ENCODE results near the gene ARRDC1. TPM values are rescaled to one million over a fixed set of nuclear protein-coding genes. Genes with fewer than 3 reads are reported as not detected.

The ARRDC1 gene
- total RNA-seq, 4 donors from 2014 or later = 16.6 to 28.2 (median 21.7) TPM

DNA sequence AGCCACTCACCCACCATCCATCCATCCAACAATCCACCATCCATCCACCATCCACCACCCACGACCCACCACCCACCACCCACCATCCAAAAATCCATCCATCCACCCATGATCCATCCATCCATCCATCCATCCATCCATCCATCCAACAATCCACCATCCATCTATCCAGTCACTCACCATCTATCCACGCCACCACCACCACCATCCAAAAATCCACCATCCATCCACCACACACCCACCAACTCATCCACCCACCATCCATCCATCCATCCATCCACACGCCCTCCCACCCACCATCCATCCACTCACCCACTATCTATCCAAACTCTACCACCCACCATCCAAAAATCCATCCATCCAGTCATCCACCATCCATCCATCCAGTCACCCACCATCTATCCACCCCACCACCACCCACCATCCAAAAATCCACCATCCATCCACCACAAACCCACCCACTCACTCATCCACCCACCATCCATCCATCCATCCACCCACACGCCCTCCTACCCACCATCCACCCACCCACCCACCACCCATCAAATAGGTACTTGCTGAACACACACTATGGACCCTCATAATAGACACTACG lies 35.8 kb upstream of the ARRDC1 start:
- peaks cover 26 to 55% (median 38%) of the 10 kb centered on the region in 4 donors for H3K36me3 ChIP-seq
- no peak overlapping the region for H3K4me3 ChIP-seq
- TF ChIP-seq POLR2AphosphoS5 (IDR thresholded peaks at IDR 0.05) (no peak), EP300 (IDR thresholded peaks at IDR 0.05) (no peak), POLR2A (IDR thresholded peaks at IDR 0.05; ENCODE audit: low read depth) (no peak)
- TF ChIP-seq, protein P1, sequence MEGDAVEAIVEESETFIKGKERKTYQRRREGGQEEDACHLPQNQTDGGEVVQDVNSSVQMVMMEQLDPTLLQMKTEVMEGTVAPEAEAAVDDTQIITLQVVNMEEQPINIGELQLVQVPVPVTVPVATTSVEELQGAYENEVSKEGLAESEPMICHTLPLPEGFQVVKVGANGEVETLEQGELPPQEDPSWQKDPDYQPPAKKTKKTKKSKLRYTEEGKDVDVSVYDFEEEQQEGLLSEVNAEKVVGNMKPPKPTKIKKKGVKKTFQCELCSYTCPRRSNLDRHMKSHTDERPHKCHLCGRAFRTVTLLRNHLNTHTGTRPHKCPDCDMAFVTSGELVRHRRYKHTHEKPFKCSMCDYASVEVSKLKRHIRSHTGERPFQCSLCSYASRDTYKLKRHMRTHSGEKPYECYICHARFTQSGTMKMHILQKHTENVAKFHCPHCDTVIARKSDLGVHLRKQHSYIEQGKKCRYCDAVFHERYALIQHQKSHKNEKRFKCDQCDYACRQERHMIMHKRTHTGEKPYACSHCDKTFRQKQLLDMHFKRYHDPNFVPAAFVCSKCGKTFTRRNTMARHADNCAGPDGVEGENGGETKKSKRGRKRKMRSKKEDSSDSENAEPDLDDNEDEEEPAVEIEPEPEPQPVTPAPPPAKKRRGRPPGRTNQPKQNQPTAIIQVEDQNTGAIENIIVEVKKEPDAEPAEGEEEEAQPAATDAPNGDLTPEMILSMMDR (IDR thresholded peaks at IDR 0.05) = no peak
- no peak overlapping the region for H3K27ac ChIP-seq (replicated peaks in 1 of 4)
- 97% methylated on average over 5 of the region's 5 CpGs for WGBS
- no peak for DNase-seq (ENCODE audit: extremely low spot score)
- intact Hi-C loops (cut with DNase I) = no loop called here
- no peaks in the 10 kb centered on the region for H3K27me3 ChIP-seq
- H3K4me1 ChIP-seq = peaks cover 0 to 3% (median under 1%) of the 10 kb centered on the region in 4 donors
- no peaks in the 10 kb centered on the region for H3K9me3 ChIP-seq

DNA sequence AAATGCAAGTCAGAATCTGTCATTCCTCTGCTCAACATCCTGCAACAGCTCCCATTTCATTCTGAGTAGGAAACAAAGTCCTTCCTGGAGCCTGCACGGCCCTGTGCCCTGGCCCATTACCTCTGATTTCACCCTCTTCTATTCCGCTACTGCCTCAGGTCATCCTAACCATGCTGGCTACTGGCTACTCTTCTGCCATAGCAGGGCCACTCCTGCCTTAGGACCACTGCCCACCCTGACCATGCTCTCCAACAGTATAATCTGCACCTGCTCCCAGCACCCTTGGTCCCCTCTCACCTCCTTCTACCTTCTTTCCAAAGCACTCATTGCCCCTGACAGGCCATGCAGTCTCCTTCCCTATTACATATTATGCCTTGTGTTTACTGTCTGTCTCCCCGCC lies 34.9 kb upstream of the ARRDC1 start:
- Histone ChIP-seq H3K36me3 (peaks cover 24 to 61% (median 42%) of the 10 kb centered on the region in 4 donors), H3K4me3 (no peak overlapping the region), H3K27ac (replicated peaks in 1 of 4) (no peak overlapping the region), H3K9me3 (no peaks in the 10 kb centered on the region), H3K4me1 (peaks cover 0 to 11% (median 9%) of the 10 kb centered on the region in 4 donors), H3K27me3 (no peaks in the 10 kb centered on the region)
- no peak for DNase-seq (ENCODE audit: extremely low spot score)
- TF ChIP-seq POLR2AphosphoS5 (IDR thresholded peaks at IDR 0.05) = no peak
- no peak for TF ChIP-seq EP300 (IDR thresholded peaks at IDR 0.05)
- TF ChIP-seq POLR2A (IDR thresholded peaks at IDR 0.05; ENCODE audit: low read depth) = no peak
- TF ChIP-seq, protein P1 (IDR thresholded peaks at IDR 0.05) = no peak
- intact Hi-C loops (cut with DNase I) = no loop called here
- WGBS = 96% methylated on average over 3 of the region's 3 CpGs

DNA sequence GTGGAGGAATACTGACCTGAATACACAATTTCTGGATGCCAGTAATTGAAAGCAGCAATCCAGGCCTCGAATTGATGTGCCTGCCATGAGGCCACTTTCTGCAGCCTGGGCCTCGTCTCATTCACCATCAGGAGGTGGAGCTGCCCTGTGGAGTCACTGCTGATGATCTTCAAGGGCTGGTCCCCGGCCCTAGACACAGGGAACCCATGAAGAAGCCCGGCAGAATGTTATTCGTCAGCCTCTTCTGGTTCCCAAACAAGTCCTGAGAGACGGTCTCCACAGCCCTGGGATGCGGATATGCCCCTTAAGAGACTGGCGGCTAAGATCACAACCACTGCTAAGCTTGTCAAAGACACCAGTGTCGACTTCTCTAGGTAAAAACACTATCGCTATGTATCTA lies 31.3 kb upstream of the ARRDC1 start:
- H3K9me3 ChIP-seq = no peaks in the 10 kb centered on the region
- peaks cover 24 to 66% (median 47%) of the 10 kb centered on the region in 4 donors for H3K36me3 ChIP-seq
- 87% methylated on average over 3 of the region's 10 CpGs for WGBS
- no peaks in the 10 kb centered on the region for H3K27me3 ChIP-seq
- DNase-seq (ENCODE audit: extremely low spot score) = no peak
- TF ChIP-seq, protein P1 (IDR thresholded peaks at IDR 0.05) = no peak
- TF ChIP-seq POLR2A (IDR thresholded peaks at IDR 0.05; ENCODE audit: low read depth) = no peak
- no peak for TF ChIP-seq POLR2AphosphoS5 (IDR thresholded peaks at IDR 0.05)
- TF ChIP-seq EP300 (IDR thresholded peaks at IDR 0.05) = no peak
- H3K4me1 ChIP-seq = peaks cover 27 to 40% (median 39%) of the 10 kb centered on the region in 4 donors
- intact Hi-C loops (cut with DNase I) = no loop called here
- H3K27ac ChIP-seq (replicated peaks in 1 of 4) = no peak overlapping the region
- no peak overlapping the region for H3K4me3 ChIP-seq

DNA sequence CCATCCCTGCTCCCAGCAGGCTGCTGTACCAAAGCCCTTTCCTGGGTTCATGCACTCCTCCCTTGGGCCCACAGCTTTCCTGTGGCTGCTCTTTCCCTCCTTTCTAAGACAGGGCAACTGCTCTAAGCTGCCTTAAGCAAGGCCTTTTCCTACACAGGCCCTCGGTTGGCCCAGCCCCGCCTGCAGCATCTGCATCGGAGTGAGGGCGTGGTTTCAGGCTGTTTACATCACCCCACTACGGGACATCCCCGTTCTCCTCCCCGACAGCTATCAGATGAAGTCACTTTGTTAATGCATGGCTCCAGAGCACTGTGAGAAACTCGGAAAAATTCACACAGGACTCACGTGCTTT lies 30.1 kb upstream of the ARRDC1 start:
- TF ChIP-seq, protein P1 (IDR thresholded peaks at IDR 0.05) = no peak
- TF ChIP-seq POLR2AphosphoS5 (IDR thresholded peaks at IDR 0.05) = no peak
- TF ChIP-seq POLR2A (IDR thresholded peaks at IDR 0.05; ENCODE audit: low read depth) = no peak
- TF ChIP-seq EP300 (IDR thresholded peaks at IDR 0.05) = no peak
- no peak overlapping the region for H3K27ac ChIP-seq (replicated peaks in 1 of 4)
- intact Hi-C loops (cut with DNase I) = no loop called here
- H3K4me1 ChIP-seq = peaks cover 39 to 51% (median 48%) of the 10 kb centered on the region in 4 donors
- H3K27me3 ChIP-seq = no peaks in the 10 kb centered on the region
- DNase-seq (ENCODE audit: extremely low spot score) = no peak
- peaks cover 24 to 62% (median 46%) of the 10 kb centered on the region in 4 donors for H3K36me3 ChIP-seq
- no peak overlapping the region for H3K4me3 ChIP-seq
- no peaks in the 10 kb centered on the region for H3K9me3 ChIP-seq
- WGBS = 64% methylated on average over 9 of the region's 9 CpGs
